IMR-90 (cell line): ENCODE results near the gene MAML3. TPM values are rescaled to one million over a fixed set of nuclear protein-coding genes. Genes with fewer than 3 reads are reported as not detected.

Source experiments
- ATAC-seq: fragments of 200-7000 bp; cut with Tn5 transposase; 2 replicates; pipeline ENCODE4 v1.9.1; 2020; ENCODE audit warnings: low read depth, mild to moderate bottlenecking, moderate library complexity
- BruUV-seq: library from RNA; stranded (reverse); fragments of 400-500 nt; replicated peaks from 2 replicates; lab custom pipeline; 2021; lab: Mats Ljungman, UMichigan
- CTCF ChIA-PET: fragments of 300-600 bp; formaldehyde crosslinking; extraction: SDS; loops from one replicate; lab custom pipeline; 2021; ENCODE audit warnings: antibody characterized with exemption; lab: Yijun Ruan, JAX
- POLR2A ChIA-PET: fragments of 300-600 bp; sonication (Branson Sonifier 250); formaldehyde crosslinking; loops from one replicate; lab custom pipeline; 2022; ENCODE audit warnings: antibody characterized with exemption; ENCODE audit not compliant: unreplicated experiment; lab: Charles Lee
- DNase-seq: peaks from one replicate; pipeline ENCODE4 v3.0.0; 2013
- H2AFZ ChIP-seq: replicated peaks from 2 replicates; pipeline ENCODE3; 2013; ENCODE audit warnings: low read length, mild to moderate bottlenecking; ENCODE audit not compliant: poor library complexity
- H2AK5ac ChIP-seq: 2 replicates; pipeline ENCODE4 v1.6.1; 2013; ENCODE audit warnings: low read depth, low read length, inconsistent platforms
- H2AK9ac ChIP-seq: replicated peaks from 2 replicates; pipeline ENCODE3; 2013; ENCODE audit warnings: mild to moderate bottlenecking, low read depth, low read length, moderate library complexity; ENCODE audit not compliant: poor library complexity
- H2BK120ac ChIP-seq: 2 replicates; pipeline ENCODE4 v1.6.1; 2013; ENCODE audit warnings: low read depth, low read length, inconsistent platforms
- H2BK15ac ChIP-seq: 3 replicates; pipeline ENCODE4 v1.6.1; 2013; ENCODE audit warnings: low read depth, low read length, inconsistent platforms
- H2BK20ac ChIP-seq: 2 replicates; pipeline ENCODE4 v1.6.1; 2013; ENCODE audit warnings: low read depth, mild to moderate bottlenecking, inconsistent platforms, low read length, moderate library complexity
- H2BK5ac ChIP-seq: 2 replicates; pipeline ENCODE4 v1.6.1; 2013; ENCODE audit warnings: mild to moderate bottlenecking, low read depth, low read length, inconsistent platforms; ENCODE audit not compliant: poor library complexity, severe bottlenecking
- H3K14ac ChIP-seq: replicated peaks from 2 replicates; pipeline ENCODE4 v1.6.1; 2013; ENCODE audit warnings: low read depth, low read length, inconsistent platforms
- H3K18ac ChIP-seq: 2 replicates; pipeline ENCODE4 v1.6.1; 2013; ENCODE audit warnings: low read depth, low read length, control low read depth
- H3K23ac ChIP-seq: 2 replicates; pipeline ENCODE4 v1.6.1; 2013; ENCODE audit warnings: low read depth, low read length, inconsistent platforms
- H3K27ac ChIP-seq: 2 replicates; pipeline ENCODE4 v1.5.1; 2013; ENCODE audit warnings: mild to moderate bottlenecking, control low read depth, low read length; ENCODE audit not compliant: insufficient read depth
- H3K27me3 ChIP-seq: 2 replicates; pipeline ENCODE4 v1.6.1; 2013; ENCODE audit warnings: low read length; ENCODE audit not compliant: control insufficient read depth, insufficient read depth
- H3K36me3 ChIP-seq: 2 replicates; pipeline ENCODE4 v1.6.1; 2013; ENCODE audit warnings: low read length, mixed read lengths; ENCODE audit not compliant: control insufficient read depth, insufficient read depth
- H3K4ac ChIP-seq: 2 replicates; pipeline ENCODE4 v1.6.1; 2013; ENCODE audit warnings: low read depth, low read length, inconsistent platforms
- H3K4me1 ChIP-seq: 2 replicates; pipeline ENCODE4 v1.6.1; 2013; ENCODE audit warnings: low read length, mixed read lengths; ENCODE audit not compliant: control insufficient read depth, insufficient read depth
- H3K4me2 ChIP-seq: 2 replicates; pipeline ENCODE4 v1.6.1; 2013; ENCODE audit warnings: low read depth, mild to moderate bottlenecking, control low read depth, low read length, moderate library complexity
- H3K4me3 ChIP-seq: 2 replicates; pipeline ENCODE4 v1.5.1; 2013; ENCODE audit warnings: low read depth, mild to moderate bottlenecking, control low read depth, low read length, moderate library complexity; ENCODE audit not compliant: insufficient read depth
- H3K56ac ChIP-seq: 2 replicates; pipeline ENCODE4 v1.6.1; 2013; ENCODE audit warnings: low read length, inconsistent platforms; ENCODE audit not compliant: insufficient read depth; ENCODE audit errors: extremely low read depth
- H3K79me1 ChIP-seq, 2 experiments: 2 replicates each; pipeline ENCODE4 v1.6.1; 2013; ENCODE audit warnings: low read length in 2 of 2, inconsistent platforms in 1 of 2, low read depth in 1 of 2
- H3K9ac ChIP-seq: 2 replicates; pipeline ENCODE4 v1.6.1; 2013; ENCODE audit warnings: low read depth, low read length, control low read depth
- H3K9me1 ChIP-seq: 2 replicates; pipeline ENCODE4 v1.6.1; 2013; ENCODE audit warnings: low read length, inconsistent platforms; ENCODE audit not compliant: insufficient read depth
- H3K9me3 ChIP-seq: 2 replicates; pipeline ENCODE4 v1.6.1; 2013; ENCODE audit warnings: low read length; ENCODE audit not compliant: control insufficient read depth, insufficient read depth
- H4K20me1 ChIP-seq: 2 replicates; pipeline ENCODE4 v1.6.1; 2013; ENCODE audit warnings: low read length, inconsistent platforms; ENCODE audit not compliant: insufficient read depth
- H4K5ac ChIP-seq: 2 replicates; pipeline ENCODE4 v1.6.1; 2013; ENCODE audit warnings: mild to moderate bottlenecking, low read depth, low read length, control low read depth
- H4K8ac ChIP-seq, 2 experiments: 2 replicates each; pipeline ENCODE4 v1.6.1; 2013; ENCODE audit warnings: low read depth in 2 of 2, low read length in 2 of 2, control low read depth in 1 of 2, inconsistent platforms in 1 of 2
- H4K91ac ChIP-seq: 2 replicates; pipeline ENCODE4 v1.6.1; 2013; ENCODE audit warnings: low read depth, low read length, inconsistent platforms; ENCODE audit not compliant: insufficient read depth
- BHLHE40 ChIP-seq: fragments of 150-350 bp; IDR thresholded peaks from 2 replicates; pipeline ENCODE4 v1.6.1; 2016; ENCODE audit warnings: mild to moderate bottlenecking, low read depth, low read length
- CEBPB ChIP-seq: IDR thresholded peaks from 2 replicates; pipeline ENCODE4 v1.6.1; 2012; ENCODE audit warnings: low read depth, low read length, improper control_type of control experiment
- CHD1 ChIP-seq: IDR thresholded peaks from 2 replicates; pipeline ENCODE4 v1.6.1; 2012; ENCODE audit warnings: low read depth, low read length, improper control_type of control experiment
- CTCF ChIP-seq: conservative IDR thresholded peaks from 2 replicates; pipeline ENCODE4 v1.5.1; 2012; ENCODE audit warnings: mild to moderate bottlenecking, low read depth, low read length, improper control_type of control experiment
- MAFK ChIP-seq: IDR thresholded peaks from 2 replicates; pipeline ENCODE4 v1.6.1; 2012; ENCODE audit warnings: low read depth, low read length, improper control_type of control experiment
- MAZ ChIP-seq: IDR thresholded peaks from 2 replicates; pipeline ENCODE4 v1.6.1; 2012; ENCODE audit warnings: low read depth, mild to moderate bottlenecking, low read length, improper control_type of control experiment, moderate library complexity, borderline replicate concordance
- MXI1 ChIP-seq: IDR thresholded peaks from 2 replicates; pipeline ENCODE4 v1.6.1; 2012; ENCODE audit warnings: low read depth, mild to moderate bottlenecking, low read length, moderate library complexity, borderline replicate concordance
- NFE2L2 ChIP-seq: fragments of 150-350 bp; IDR thresholded peaks from 2 replicates; pipeline ENCODE4 v1.6.1; 2016; ENCODE audit warnings: low read depth, mild to moderate bottlenecking, low read length
- POLR2A ChIP-seq: IDR thresholded peaks from 2 replicates; pipeline ENCODE4 v1.6.1; 2012; ENCODE audit warnings: mild to moderate bottlenecking, low read depth, low read length
- RAD21 ChIP-seq: IDR thresholded peaks from 2 replicates; pipeline ENCODE4 v1.6.1; 2012; ENCODE audit warnings: low read length, improper control_type of control experiment
- RCOR1 ChIP-seq: IDR thresholded peaks from 2 replicates; pipeline ENCODE4 v1.6.1; 2012; ENCODE audit warnings: mild to moderate bottlenecking, low read length, improper control_type of control experiment; ENCODE audit not compliant: insufficient replicate concordance
- RFX5 ChIP-seq: IDR thresholded peaks from 2 replicates; pipeline ENCODE4 v1.8.0; 2012; ENCODE audit warnings: low read depth, mild to moderate bottlenecking, low read length, moderate library complexity
- SMC3 ChIP-seq: fragments of 150-350 bp; IDR thresholded peaks from 2 replicates; pipeline ENCODE4 v1.6.1; 2016; ENCODE audit warnings: low read depth, mild to moderate bottlenecking, antibody characterized with exemption, low read length, moderate library complexity
- USF2 ChIP-seq: fragments of 150-350 bp; IDR thresholded peaks from 2 replicates; pipeline ENCODE4 v1.6.1; 2017; ENCODE audit warnings: mild to moderate bottlenecking, antibody characterized with exemption, low read length, low read depth
- WGBS, 2 experiments: methylation state at CpG; one replicate each; pipeline versions ENCODE4 v1.1.5 to v1.1.7; 2013; ENCODE audit warnings: missing lambda C conversion rate in 2 of 2; ENCODE audit not compliant: insufficient read length in 1 of 2; ENCODE audit errors: extremely low coverage in 2 of 2; 5-methylcytosine and 5-hydroxymethylcytosine counted together
- dilution Hi-C: fragments of 300-500 bp; cut with HindIII; formaldehyde crosslinking; loops from one replicate; pipeline ENCODE4 v1.14.3; 2018; ENCODE audit warnings: low sequenced_read_pairs; ENCODE audit not compliant: unreplicated experiment
- in situ Hi-C: fragments of 300-500 bp; cut with MboI; formaldehyde crosslinking; loops from 3 replicates; pipeline ENCODE4 v1.14.3; 2019; ENCODE audit warnings: low sequenced_read_pairs, inconsistent platforms, mixed read lengths
- intact Hi-C: fragments of 100-400 bp; cut with micrococcal nuclease; formaldehyde crosslinking; loops from 2 replicates; pipeline ENCODE4 v1.10.0; 2022
- polyA plus RNA-seq, 3 experiments: library from polyadenylated mRNA; depleted of rRNA; stranded (reverse); fragments of >200 nt; gene quantifications; 2 replicates each; pipeline ENCODE4 v1.2.3, GENCODE V29; 2012; ENCODE audit warnings: low replicate concordance in 1 of 3
- total RNA-seq: library from RNA; depleted of rRNA; stranded (reverse); fragments of >200 nt; gene quantifications from 2 replicates; pipeline ENCODE4 v1.2.3, GENCODE V29; 2012

Gene MAML3
- total and polyA plus RNA-seq, 2 of the 4 experiments (the other 2 are of a cell fraction): 0.90 to 1.7 TPM

GRCh38 chr4:140185412-140186081 lies 31.6 kb upstream of the MAML3 start:
- no peaks in the 10 kb centered on the region for H3K79me1 ChIP-seq

More at GRCh38 chr4:140185412-140186081, 31.6 kb upstream of the MAML3 start:
- H3K4ac ChIP-seq: no peak overlapping the region
- H2BK5ac ChIP-seq: no peak overlapping the region
- H3K4me2 ChIP-seq: no peak overlapping the region
- no peak overlapping the region for H2AFZ ChIP-seq
- WGBS, 2 experiments: no CpG with 5 or more reads among the region's 3 CpGs
- DNase-seq: no peak
- no peak overlapping the region for H2BK120ac ChIP-seq
- ChIA-PET POLR2A (no interaction called here), CTCF (interaction anchor here (0.7 to 1.0 kb wide), 3 partner anchors 9 to 37 kb away, joined by 3 to 4 read pairs (median 4); no protein-coding TSS in a partner anchor)
- TF ChIP-seq MAFK (no peak), CTCF (no peak), CHD1 (no peak), NFE2L2 (no peak), RFX5 (no peak), SMC3 (no peak), MXI1 (no peak), MAZ (no peak), RAD21 (no peak), RCOR1 (no peak), BHLHE40 (no peak), USF2 (no peak), CEBPB (no peak), POLR2A (no peak)
- 0 out of 2 replicates have a peak, but pooled peaks cover 4% of the 10 kb centered on the region for H3K9me1 ChIP-seq
- intact Hi-C loops: no loop called here
- H3K9me3 ChIP-seq: no peaks in the 10 kb centered on the region
- H4K20me1 ChIP-seq: no peaks in the 10 kb centered on the region
- dilution Hi-C loops: no loop called here
- no peaks in the 10 kb centered on the region for H3K27me3 ChIP-seq
- H4K5ac ChIP-seq: no peak overlapping the region
- H3K9ac ChIP-seq: no peak overlapping the region
- no peak overlapping the region for H2BK20ac ChIP-seq
- H3K23ac ChIP-seq: no peak overlapping the region
- H4K8ac ChIP-seq: no peak overlapping the region
- no TSS peak for BruUV-seq
- H3K27ac ChIP-seq: no peak overlapping the region
- no peak overlapping the region for H4K91ac ChIP-seq
- H2AK5ac ChIP-seq: no peak overlapping the region
- no peak overlapping the region for H2AK9ac ChIP-seq
- H3K56ac ChIP-seq: no peak overlapping the region
- no peak overlapping the region for H2BK15ac ChIP-seq
- no peak overlapping the region for H3K18ac ChIP-seq
- peaks cover 5% of the 10 kb centered on the region for H3K4me1 ChIP-seq
- ATAC-seq: no peak
- in situ Hi-C loops: no loop called here
- no peak overlapping the region for H3K4me3 ChIP-seq
- H3K36me3 ChIP-seq: no peaks in the 10 kb centered on the region
- H3K14ac ChIP-seq: no peak overlapping the region
